ENCODE measurements around the gene EIF2S2. TPM values are rescaled to one million over a fixed set of nuclear protein-coding genes. Genes with fewer than 3 reads are reported as not detected.

Gene EIF2S2
- total RNA-seq, 1 experiment from 2014 or later: 121 TPM

- Histone ChIP-seq H2AFZ (ENCODE audit: low read depth, low read length, poor library complexity, severe bottlenecking) (no peak overlapping the region), H3K27ac (ENCODE audit: low read depth, low read length) (no peak overlapping the region), H3K79me2 (ENCODE audit: insufficient read depth, low read length) (peaks cover 92% of the 10 kb centered on the region), H3K9ac (ENCODE audit: low read length) (no peak overlapping the region), H3K9me2 (ENCODE audit: insufficient read depth) (no peaks in the 10 kb centered on the region), H3K4me1 (ENCODE audit: control insufficient read depth in 1 of 2, insufficient read depth in 2 of 2, low read length in 2 of 2) (no peaks in the 10 kb centered on the region), H3K4me2 (ENCODE audit: low read length) (no peak overlapping the region), H3K4me3 (replicated peaks in 1 of 2; ENCODE audit: low read depth in 1 of 2, low read length in 2 of 2) (no peak overlapping the region), H4K20me1 (ENCODE audit: insufficient read depth) (no peaks in the 10 kb centered on the region), H3K36me3 (ENCODE audit: control insufficient read depth in 1 of 2, insufficient read depth in 2 of 2, low read length in 2 of 2) (no peaks in the 10 kb centered on the region), H3K27me3 (ENCODE audit: insufficient read depth, low read length) (no peaks in the 10 kb centered on the region), H3K9me3 (ENCODE audit: control insufficient read depth in 1 of 2, insufficient read depth in 1 of 2, low read depth in 1 of 2, low read length in 2 of 2) (no peaks in the 10 kb centered on the region)
- TF ChIP-seq ZNF274 (IDR thresholded peaks at IDR 0.05; ENCODE audit: low read depth, low read length): no peak
- no peak for TF ChIP-seq EZH2 (IDR thresholded peaks at IDR 0.05)
- no peak for TF ChIP-seq CBX3 (IDR thresholded peaks at IDR 0.05; ENCODE audit: low read depth)
- no peak for TF ChIP-seq POLR2A (IDR thresholded peaks at IDR 0.05; ENCODE audit: borderline replicate concordance, extremely low read depth, insufficient read depth, insufficient read length)
- no peak for TF ChIP-seq EZH2phosphoT487 (IDR thresholded peaks at IDR 0.05; ENCODE audit: borderline replicate concordance)
- no peak for TF ChIP-seq JUND (IDR thresholded peaks at IDR 0.05)
- RAD21 ChIA-PET (ENCODE audit: low non-redundant PET in 1 of 2, low total read pairs in 2 of 2, uncharacterized antibody in 2 of 2, unreplicated experiment in 2 of 2): no interaction called here
- no peak for ATAC-seq
- no peak for DNase-seq (ENCODE audit: low read depth, low spot score)
- CTCF ChIA-PET: no interaction called here
- intact Hi-C loops (cut with micrococcal nuclease): no loop called here
- POLR2A ChIA-PET: no interaction called here
- BruUV-seq (replicated peaks): no TSS peak
Measured at GRCh38 chr20:34043025-34043424, 69.0 kb downstream of the EIF2S2 start.

- Histone ChIP-seq H3K4me3 (replicated peaks in 1 of 2; ENCODE audit: low read depth in 1 of 2, low read length in 2 of 2) (no peak overlapping the region), H3K27ac (ENCODE audit: low read depth, low read length) (no peak overlapping the region), H4K20me1 (ENCODE audit: insufficient read depth) (no peaks in the 10 kb centered on the region), H3K27me3 (ENCODE audit: insufficient read depth, low read length) (no peaks in the 10 kb centered on the region), H3K36me3 (ENCODE audit: control insufficient read depth in 1 of 2, insufficient read depth in 2 of 2, low read length in 2 of 2) (no peaks in the 10 kb centered on the region), H3K4me2 (ENCODE audit: low read length) (no peak overlapping the region), H2AFZ (ENCODE audit: low read depth, low read length, poor library complexity, severe bottlenecking) (no peak overlapping the region), H3K9ac (ENCODE audit: low read length) (no peak overlapping the region), H3K79me2 (ENCODE audit: insufficient read depth, low read length) (peaks cover 92% of the 10 kb centered on the region), H3K9me2 (ENCODE audit: insufficient read depth) (no peaks in the 10 kb centered on the region), H3K4me1 (ENCODE audit: control insufficient read depth in 1 of 2, insufficient read depth in 2 of 2, low read length in 2 of 2) (no peaks in the 10 kb centered on the region), H3K9me3 (ENCODE audit: control insufficient read depth in 1 of 2, insufficient read depth in 1 of 2, low read depth in 1 of 2, low read length in 2 of 2) (no peaks in the 10 kb centered on the region)
- ChIA-PET POLR2A (no interaction called here), CTCF (no interaction called here), RAD21 (ENCODE audit: low non-redundant PET in 1 of 2, low total read pairs in 2 of 2, uncharacterized antibody in 2 of 2, unreplicated experiment in 2 of 2) (no interaction called here)
- ATAC-seq (no peak), DNase-seq (ENCODE audit: low read depth, low spot score) (no peak)
- BruUV-seq (replicated peaks): no TSS peak
- TF ChIP-seq EGR1 (IDR thresholded peaks at IDR 0.05; ENCODE audit: low read depth): no peak
- intact Hi-C loops (cut with micrococcal nuclease): no loop called here
Measured at GRCh38 chr20:34042262-34042661, 69.8 kb downstream of the EIF2S2 start.

Data from HCT116 (cell line).